Smooth muscle cell of the brain vasculature (primary cell): ENCODE measurements around the gene CXCR6.

Experiments
- DNase-seq: peaks from one replicate; pipeline ENCODE4 v3.0.0-alpha.2; 2012; ENCODE audit warnings: low read depth, low spot score

CXCR6 gene

DNA sequence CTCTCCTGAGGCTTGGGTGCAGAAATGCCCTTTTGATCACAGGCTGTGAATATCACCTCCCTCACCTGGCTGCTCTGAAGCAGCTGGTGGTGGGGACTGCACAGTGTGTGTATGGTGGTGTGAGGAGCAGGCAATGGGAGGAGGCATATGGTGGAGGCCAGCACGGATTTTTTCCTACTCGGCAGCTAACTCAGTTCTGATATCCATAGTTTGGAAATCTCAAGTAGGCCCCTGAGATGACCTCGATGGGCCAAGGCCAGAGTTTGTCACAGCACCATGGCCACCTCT, 21.3 kb upstream of the CXCR6 start:
- DNase-seq = no peak

DNA sequence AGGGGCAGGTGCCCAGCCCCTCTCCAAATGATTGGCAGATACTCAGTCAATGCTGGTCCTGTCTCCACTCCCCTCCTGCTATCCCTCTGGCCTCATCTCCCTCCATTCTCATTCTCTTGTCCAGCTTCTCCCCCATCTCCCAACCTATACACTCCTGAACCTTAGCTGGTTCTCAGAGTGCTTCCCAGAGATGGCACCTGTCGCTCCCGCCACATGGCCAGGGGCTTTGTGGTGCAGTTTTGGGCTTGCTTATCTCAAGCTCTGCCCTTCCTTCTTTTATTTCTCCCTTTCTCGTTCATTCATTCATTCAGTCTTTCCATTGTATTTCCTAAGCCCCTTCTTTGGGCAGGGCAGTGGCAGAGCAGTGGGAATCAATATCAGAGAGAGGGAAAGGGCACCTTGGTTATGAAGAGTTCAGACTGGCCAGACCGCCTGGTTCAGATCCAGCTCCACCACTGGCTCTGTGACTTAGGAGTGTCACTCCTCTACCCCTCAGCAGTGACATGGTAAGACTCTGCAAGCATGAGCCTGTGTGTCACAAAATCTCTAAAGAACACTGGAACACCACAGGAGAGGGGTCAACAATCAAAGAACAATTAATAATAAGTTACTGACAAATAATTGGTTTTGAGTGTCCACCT, 20.2 kb upstream of the CXCR6 start:
- DNase-seq = no peak

- DNase-seq = no peak
These were observed 19.5 kb upstream of the CXCR6 start for GRCh38 chr3:45923755-45924154.

- DNase-seq = no peak
These were observed 15.4 kb upstream of the CXCR6 start for GRCh38 chr3:45927881-45928280.

DNA sequence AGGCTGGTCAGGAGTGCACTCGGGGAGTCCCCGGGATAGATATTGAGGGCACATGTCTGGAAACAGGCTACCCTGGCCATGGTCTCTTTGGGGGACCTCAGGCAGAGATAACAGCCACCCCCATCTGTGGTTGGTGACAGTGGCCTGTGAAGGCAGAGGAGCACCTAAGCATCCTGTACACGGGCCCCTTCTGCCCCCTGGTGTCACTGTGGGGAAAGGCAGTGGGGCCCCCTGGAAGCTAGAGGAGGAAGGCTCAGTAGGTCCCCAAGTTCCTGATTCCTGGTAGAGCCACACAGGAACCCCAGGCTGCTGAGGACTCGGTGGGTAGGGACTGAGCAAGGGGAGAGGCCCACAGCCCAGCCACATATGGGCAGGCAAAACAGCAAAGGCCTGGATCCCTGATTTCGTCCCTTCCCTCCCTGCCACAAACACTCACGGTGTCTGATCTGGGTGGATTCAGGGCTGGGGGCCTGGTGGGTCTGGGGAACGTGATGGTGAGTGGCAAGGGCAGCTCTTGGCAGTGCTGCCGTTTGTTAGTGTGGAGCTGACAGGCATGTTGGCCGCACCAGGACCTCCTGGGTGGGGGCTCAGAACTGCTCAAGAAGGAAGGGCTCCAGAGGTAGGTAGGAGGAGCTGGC, 14.1 kb upstream of the CXCR6 start:
- DNase-seq = no peak

GRCh38 chr3:45931496-45931895, 11.8 kb upstream of the CXCR6 start:
- no peak for DNase-seq

GRCh38 chr3:45932112-45932511, 11.2 kb upstream of the CXCR6 start:
- no peak for DNase-seq

- no peak for DNase-seq
These were observed 9.7 kb upstream of the CXCR6 start for GRCh38 chr3:45933591-45933990.

GRCh38 chr3:45936261-45936660, 7.0 kb upstream of the CXCR6 start:
- no peak for DNase-seq

DNA sequence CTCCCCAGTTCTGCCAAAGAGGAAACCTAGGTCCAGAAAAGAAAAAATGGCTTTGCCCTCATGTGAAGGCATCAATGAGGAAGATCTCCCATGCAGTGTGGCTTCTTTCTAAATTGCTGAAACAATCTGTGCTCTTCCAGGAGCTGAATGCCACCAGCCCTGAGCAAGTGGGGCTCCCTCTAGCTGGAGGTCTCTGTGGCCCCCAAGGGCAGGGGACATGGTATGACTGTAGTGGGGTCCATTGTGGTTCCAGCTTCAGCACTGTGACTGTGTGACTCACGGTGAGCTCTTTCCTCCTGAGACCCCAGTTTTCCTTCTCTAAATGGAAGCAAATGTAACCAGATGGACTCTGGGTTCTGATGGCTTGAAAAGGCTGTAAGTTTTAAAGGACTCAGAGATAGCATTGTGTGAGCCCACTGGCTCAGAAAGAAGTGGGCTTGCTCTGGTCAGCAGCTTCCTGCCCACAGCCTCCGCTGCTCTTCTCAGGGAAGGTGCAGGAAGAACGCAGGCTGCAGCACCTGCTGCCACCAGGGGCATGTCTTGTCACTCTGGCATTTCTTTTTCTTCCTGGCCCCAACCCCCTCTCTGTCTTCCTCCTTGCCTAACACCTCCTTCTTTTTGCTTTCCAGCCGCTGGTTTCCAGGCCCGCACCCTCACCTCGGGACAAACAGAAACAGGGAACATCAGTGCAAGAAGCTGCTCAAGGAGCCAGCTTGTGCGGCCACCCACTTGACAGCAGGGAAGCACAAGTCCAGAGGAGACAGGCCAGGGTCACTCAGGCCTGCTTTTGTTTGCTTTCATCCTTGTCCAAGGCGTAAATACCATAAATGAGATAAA, 5.8 kb upstream of the CXCR6 start:
- DNase-seq = no peak

GRCh38 chr3:45938043-45938435, 5.2 kb upstream of the CXCR6 start:
- DNase-seq = no peak

DNA sequence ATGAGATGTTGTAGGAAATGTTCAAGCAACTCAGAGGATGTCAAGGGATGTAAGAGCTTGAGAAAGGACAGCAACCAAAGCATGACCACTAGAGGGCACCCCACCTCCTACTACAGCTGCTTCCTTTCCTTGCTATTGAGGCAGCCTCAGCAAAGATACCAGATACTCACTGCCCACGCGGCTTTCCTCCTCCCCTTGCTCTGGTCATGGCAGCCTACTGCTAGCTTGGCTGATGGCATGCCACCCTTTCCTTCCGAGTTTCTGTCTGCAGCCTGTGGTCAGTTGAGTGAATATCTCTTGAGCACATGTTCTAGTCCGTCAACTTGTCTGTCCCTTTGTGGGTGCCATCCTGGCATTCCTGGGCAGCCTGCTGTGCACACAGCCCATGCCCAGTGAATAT, 4.4 kb upstream of the CXCR6 start:
- peak; percentile 73 for DNase-seq

DNA sequence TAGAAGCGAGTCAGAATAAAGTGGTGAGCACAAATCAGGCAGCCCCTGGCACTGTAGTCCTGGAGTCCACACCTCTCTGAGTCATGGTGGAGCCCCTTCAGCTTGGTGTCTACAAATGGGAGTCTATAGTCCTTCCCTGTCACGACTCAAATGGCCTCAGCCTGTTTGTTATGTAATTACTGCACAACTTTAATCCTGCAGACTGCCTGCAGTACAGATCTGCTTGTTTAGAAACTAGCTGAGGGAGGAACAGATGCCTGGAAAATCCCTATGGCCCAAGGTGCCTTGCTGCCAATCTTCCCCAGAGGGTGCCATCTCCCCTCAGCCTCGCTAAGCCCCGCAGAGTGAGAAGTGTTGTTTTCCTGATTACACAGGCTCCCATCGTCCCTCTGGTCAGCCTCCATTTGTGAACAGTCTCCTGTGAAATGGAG, 3.9 kb upstream of the CXCR6 start:
- no peak for DNase-seq

DNA sequence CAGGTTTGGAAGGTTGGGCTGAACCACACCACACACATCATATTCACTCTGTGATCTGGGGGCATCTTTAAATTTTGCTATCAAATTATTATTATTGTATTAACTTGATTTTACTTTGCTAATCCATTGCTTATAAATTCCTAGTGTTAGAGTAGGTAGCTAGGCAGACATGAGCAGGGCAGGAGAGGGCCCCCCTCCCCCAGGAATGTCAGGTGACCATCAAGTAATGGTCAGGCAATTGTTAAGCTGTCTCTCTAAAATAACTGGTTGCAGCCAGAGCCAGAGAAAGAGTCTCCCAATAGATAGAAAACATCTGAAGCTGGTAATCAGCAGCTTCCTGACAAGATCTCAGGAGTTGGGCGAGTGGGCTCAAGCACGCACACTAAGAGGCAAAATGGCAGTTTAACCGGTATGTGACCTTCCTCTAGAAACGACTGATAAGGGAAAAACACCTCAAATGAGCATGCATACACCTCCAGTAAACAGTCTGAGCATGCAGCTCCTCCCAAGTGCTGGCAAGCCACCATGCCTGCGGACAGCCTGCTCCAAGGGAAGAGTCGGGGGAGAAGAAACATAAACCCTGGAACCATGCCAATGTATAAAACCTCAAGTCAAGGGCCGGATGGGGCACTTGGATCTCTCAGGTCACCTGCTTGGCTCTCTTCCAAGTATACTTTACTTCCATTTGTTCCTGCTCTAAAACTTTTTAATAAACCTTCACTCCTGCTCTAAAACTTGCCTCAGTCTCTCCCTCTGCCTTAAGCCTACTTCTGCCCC, 3.1 kb upstream of the CXCR6 start:
- DNase-seq = no peak

- DNase-seq = no peak
These were observed 2.4 kb upstream of the CXCR6 start for GRCh38 chr3:45940781-45941365.

- DNase-seq = no peak
These were observed 1.0 kb upstream of the CXCR6 start for GRCh38 chr3:45942051-45942825.

DNA sequence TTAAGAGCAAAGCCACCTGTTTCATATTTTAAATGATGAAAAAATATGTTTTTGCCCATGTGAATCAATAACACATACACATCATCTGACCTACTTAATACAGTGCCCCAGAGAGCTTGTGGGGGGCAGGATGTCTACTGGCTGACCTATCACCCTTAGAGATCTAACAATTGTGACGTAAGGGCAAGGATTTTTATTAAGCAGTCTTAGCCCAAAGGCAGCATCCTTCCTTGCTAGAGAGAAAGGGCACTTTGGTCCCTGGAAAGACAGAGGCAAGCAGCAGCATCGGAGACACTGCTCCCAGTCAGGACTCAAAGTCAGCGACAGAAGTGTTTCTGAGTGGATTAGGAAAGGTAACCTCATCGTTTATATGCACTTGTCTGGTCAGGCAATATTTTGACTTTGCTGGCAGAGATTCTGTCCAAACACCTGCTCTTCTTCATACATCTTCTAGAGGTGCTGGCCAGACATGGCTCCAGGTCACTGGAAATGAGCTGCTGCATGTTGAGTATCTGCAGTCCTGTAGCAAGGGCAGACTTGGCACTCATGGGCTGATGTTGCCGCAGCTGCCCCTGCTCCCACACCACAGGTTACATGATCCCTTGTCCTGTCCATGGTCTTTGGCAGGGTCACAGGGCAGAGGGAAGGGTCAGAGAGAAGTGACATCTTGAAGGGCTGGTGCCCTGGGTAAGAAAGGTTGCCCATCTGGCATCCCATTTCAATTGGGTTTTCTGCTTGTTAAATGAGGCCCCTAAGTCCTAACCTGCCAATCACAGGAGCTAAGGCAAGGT, 1.8 kb downstream of the CXCR6 start:
- no peak for DNase-seq

DNA sequence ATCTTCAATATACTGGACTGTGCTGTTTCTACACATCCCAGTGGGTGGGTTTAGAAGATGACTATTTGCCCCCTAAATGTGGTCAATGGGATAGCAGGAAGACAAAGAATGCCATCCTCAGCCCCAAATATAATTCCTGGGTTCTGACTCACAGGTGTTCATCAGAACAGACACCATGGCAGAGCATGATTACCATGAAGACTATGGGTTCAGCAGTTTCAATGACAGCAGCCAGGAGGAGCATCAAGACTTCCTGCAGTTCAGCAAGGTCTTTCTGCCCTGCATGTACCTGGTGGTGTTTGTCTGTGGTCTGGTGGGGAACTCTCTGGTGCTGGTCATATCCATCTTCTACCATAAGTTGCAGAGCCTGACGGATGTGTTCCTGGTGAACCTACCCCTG, 3.0 kb downstream of the CXCR6 start:
- no peak for DNase-seq

GRCh38 chr3:45946875-45947274, 3.6 kb downstream of the CXCR6 start:
- no peak for DNase-seq

GRCh38 chr3:45947361-45947760, 4.1 kb downstream of the CXCR6 start:
- no peak for DNase-seq
